OCI-LY7 (cell line): Measurements from ENCODE around the gene GLYAT.

ENCODE experiments used
- CTCF ChIP-seq: fragments of 200-600 bp; sonication (generic); conservative IDR thresholded peaks from 2 replicates; pipeline ENCODE4 v1.5.1; 2014; ENCODE audit warnings: mild to moderate bottlenecking, antibody characterized with exemption, low read length, moderate library complexity, mixed read lengths
- EZH2phosphoT487 ChIP-seq: fragments of 200-600 bp; sonication (generic); IDR thresholded peaks from 2 replicates; pipeline ENCODE4 v1.6.1; 2018; ENCODE audit warnings: low read depth, borderline replicate concordance, mild to moderate bottlenecking, mixed run types, antibody characterized with exemption, low read length, moderate library complexity, mixed read lengths

GRCh38 chr11:58691675-58692074 lies 40.1 kb downstream of the GLYAT start:
- TF ChIP-seq CTCF (no peak), EZH2phosphoT487 (no peak)
